Right atrium auricular region (tissue), 2 donors: ENCODE results near the gene IRF2BP1. TPM values are rescaled to one million over a fixed set of nuclear protein-coding genes. Genes with fewer than 3 reads are reported as not detected.

Experiments used
- DNase-seq: peaks from one replicate; pipeline ENCODE4 v3.0.0-alpha.2; 2019; ENCODE audit warnings: low spot score
- H3K27ac ChIP-seq, 2 donors: fragments of 200-600 bp; sonication (generic); 1 replicate in 1 of 2; 2 replicates in 1 of 2; pipeline ENCODE4 v1.5.1; 2016 to 2019
- H3K27me3 ChIP-seq, 2 donors: fragments of 200-600 bp; sonication (generic); one replicate each; pipeline versions ENCODE4 v1.5.1 to v1.6.0; 2017 to 2019
- H3K36me3 ChIP-seq: fragments of 200-600 bp; sonication (generic); one replicate; pipeline ENCODE4 v1.5.1; 2016
- H3K4me1 ChIP-seq, 2 donors: fragments of 200-600 bp; sonication (generic); one replicate each; pipeline versions ENCODE4 v1.5.1 to v1.6.0; 2017 to 2019
- H3K4me3 ChIP-seq, 2 donors: fragments of 200-600 bp; sonication (generic); 1 replicate in 1 of 2; 2 replicates in 1 of 2; pipeline ENCODE4 v1.5.1; 2017 to 2019; ENCODE audit warnings: mild to moderate bottlenecking in 1 of 2, moderate library complexity in 1 of 2
- H3K9me3 ChIP-seq, 2 donors: fragments of 200-600 bp; sonication (generic); one replicate each; pipeline ENCODE4 v1.5.1; 2019
- CTCF ChIP-seq, 2 donors: fragments of 200-600 bp; sonication (generic); IDR thresholded peaks; one replicate each; pipeline ENCODE4 v1.5.1; 2019; ENCODE audit warnings: antibody characterized with exemption in 2 of 2
- total RNA-seq, 2 donors: library from RNA; depleted of rRNA; stranded (reverse); fragments of >200 nt; gene quantifications; one replicate each; pipeline ENCODE4 v1.1.0, GENCODE V29; 2016

The IRF2BP1 gene
- total RNA-seq, 2 donors from 2014 or later, result 24.2 to 30.5 TPM

- DNase-seq, result no peak
- Histone ChIP-seq H3K4me1 (no peaks in the 10 kb centered on the region), H3K9me3 (no peaks in the 10 kb centered on the region), H3K36me3 (no peaks in the 10 kb centered on the region), H3K27me3 (no peaks in the 10 kb centered on the region), H3K4me3 (no peak overlapping the region), H3K27ac (no peak overlapping the region)
- no peak for TF ChIP-seq CTCF (IDR thresholded peaks at IDR 0.05)
Observed at GRCh38 chr19:45918721-45919120, 32.8 kb upstream of the IRF2BP1 start.

- no peaks in the 10 kb centered on the region for H3K27me3 ChIP-seq
- no peak for TF ChIP-seq CTCF (IDR thresholded peaks at IDR 0.05)
- no peaks in the 10 kb centered on the region for H3K4me1 ChIP-seq
- H3K27ac ChIP-seq, result no peak overlapping the region
- no peak overlapping the region for H3K4me3 ChIP-seq
- DNase-seq, result no peak
- H3K36me3 ChIP-seq, result no peaks in the 10 kb centered on the region
- H3K9me3 ChIP-seq, result no peaks in the 10 kb centered on the region
Observed at GRCh38 chr19:45917421-45918091, 31.6 kb upstream of the IRF2BP1 start.

GRCh38 chr19:45913874-45914830 lies 28.2 kb upstream of the IRF2BP1 start, which contains the start of gene NANOS2:
TSS of gene NANOS2 (minus strand) at chr19:45914778. CDS start at chr19:45914693, 85 bp downstream.
- Histone ChIP-seq H3K36me3 (no peaks in the 10 kb centered on the region), H3K4me1 (no peaks in the 10 kb centered on the region), H3K27me3 (no peaks in the 10 kb centered on the region), H3K4me3 (no peak within 1 kb of the TSS), H3K9me3 (no peaks in the 10 kb centered on the region), H3K27ac (no peak within 1 kb of the TSS)
- DNase-seq, result no peak
- TF ChIP-seq CTCF (IDR thresholded peaks at IDR 0.05), result peak in 1 of 2 donors; percentile 18

GRCh38 chr19:45911291-45911690 lies 25.4 kb upstream of the IRF2BP1 start:
- Histone ChIP-seq H3K36me3 (no peaks in the 10 kb centered on the region), H3K9me3 (no peaks in the 10 kb centered on the region), H3K4me3 (no peak overlapping the region), H3K4me1 (no peaks in the 10 kb centered on the region), H3K27ac (no peak overlapping the region), H3K27me3 (no peaks in the 10 kb centered on the region)
- TF ChIP-seq CTCF (IDR thresholded peaks at IDR 0.05), result no peak
- DNase-seq, result no peak

- no peak for DNase-seq
- no peaks in the 10 kb centered on the region for H3K4me1 ChIP-seq
- no peak overlapping the region for H3K4me3 ChIP-seq
- H3K36me3 ChIP-seq, result no peaks in the 10 kb centered on the region
- no peaks in the 10 kb centered on the region for H3K9me3 ChIP-seq
- H3K27me3 ChIP-seq, result no peaks in the 10 kb centered on the region
- TF ChIP-seq CTCF (IDR thresholded peaks at IDR 0.05), result no peak
- H3K27ac ChIP-seq, result no peak overlapping the region
Observed at GRCh38 chr19:45908956-45909355, 23.0 kb upstream of the IRF2BP1 start.
